Suprapubic skin (tissue), 4 donors: ENCODE data around the gene CDH13. TPM values are rescaled to one million over a fixed set of nuclear protein-coding genes. Genes with fewer than 3 reads are reported as not detected.

Experiments used
- DNase-seq, 2 donors: peaks; one replicate each; pipeline ENCODE4 v3.0.0-alpha.2; 2019; ENCODE audit warnings: low spot score in 2 of 2
- H3K27ac ChIP-seq: fragments of 200-600 bp; sonication (generic); one replicate; pipeline ENCODE4 v1.5.1; 2019
- H3K27me3 ChIP-seq: fragments of 200-600 bp; sonication (generic); one replicate; pipeline ENCODE4 v1.5.1; 2019
- H3K36me3 ChIP-seq: fragments of 200-600 bp; sonication (generic); one replicate; pipeline ENCODE4 v1.5.1; 2019
- H3K4me1 ChIP-seq: fragments of 200-600 bp; sonication (generic); one replicate; pipeline ENCODE4 v1.5.1; 2019
- H3K4me3 ChIP-seq: fragments of 200-600 bp; sonication (generic); one replicate; pipeline ENCODE4 v1.5.1; 2019; ENCODE audit warnings: mild to moderate bottlenecking
- H3K9me3 ChIP-seq: fragments of 200-600 bp; sonication (generic); one replicate; pipeline ENCODE4 v1.5.1; 2019
- CTCF ChIP-seq, 2 donors: fragments of 200-600 bp in 1 of 2; fragments of 450-650 bp in 1 of 2; sonication (generic) in 1 of 2; IDR thresholded peaks; one replicate each; pipeline ENCODE4 v1.5.1; 2016 to 2019; ENCODE audit warnings: antibody characterized with exemption in 2 of 2, mild to moderate bottlenecking in 1 of 2, moderate library complexity in 1 of 2
- EP300 ChIP-seq: sonication (generic); formaldehyde crosslinking; IDR thresholded peaks from one replicate; pipeline ENCODE4 v1.6.1; 2017; ENCODE audit warnings: antibody characterized with exemption
- POLR2A ChIP-seq, 2 donors: fragments of 450-650 bp; IDR thresholded peaks; one replicate each; pipeline ENCODE4 v1.6.1; 2017; ENCODE audit warnings: antibody characterized with exemption in 2 of 2, mild to moderate bottlenecking in 2 of 2, moderate library complexity in 2 of 2
- POLR2AphosphoS5 ChIP-seq, 3 donors: sonication (generic); formaldehyde crosslinking; IDR thresholded peaks; one replicate each; pipeline ENCODE4 v1.6.1; 2017; ENCODE audit warnings: antibody characterized with exemption in 3 of 3
- WGBS: methylation state at CpG from one replicate; pipeline ENCODE4 v1.1.5; 2018; 5-methylcytosine and 5-hydroxymethylcytosine counted together
- total RNA-seq, 4 donors: library from RNA; depleted of rRNA; stranded (reverse); fragments of >200 nt; gene quantifications; one replicate each; pipeline ENCODE4 v1.1.0, GENCODE V29; 2016

Gene CDH13
- total RNA-seq, 4 donors from 2014 or later, result 90.4 to 176 (median 139) TPM

DNA sequence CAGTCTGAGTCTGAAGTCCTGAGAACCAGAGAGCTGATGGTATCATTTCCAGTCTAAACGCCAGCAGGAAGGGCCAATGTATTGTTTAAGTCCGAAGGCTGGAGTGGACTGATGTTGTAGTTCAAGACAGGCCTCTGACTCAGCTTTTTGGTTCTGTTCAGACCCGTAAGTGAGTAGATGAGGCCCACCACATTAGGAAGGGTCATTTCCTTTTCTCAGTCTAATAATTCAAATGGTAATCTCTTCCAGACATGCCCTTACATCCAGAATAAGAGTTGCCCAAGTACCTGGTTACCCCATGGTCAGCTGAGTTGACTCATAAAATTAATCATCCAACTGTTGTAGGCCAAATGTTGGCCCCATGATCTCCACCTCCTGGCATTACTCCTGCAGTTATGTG is 738.4 kb downstream of the CDH13 start:
- DNase-seq, result no peak
- Histone ChIP-seq H3K36me3 (no peaks in the 10 kb centered on the region), H3K27me3 (no peaks in the 10 kb centered on the region), H3K4me3 (no peak overlapping the region), H3K4me1 (no peaks in the 10 kb centered on the region), H3K9me3 (no peaks in the 10 kb centered on the region), H3K27ac (no peak overlapping the region)
- TF ChIP-seq POLR2AphosphoS5 (IDR thresholded peaks at IDR 0.05) (no peak), POLR2A (IDR thresholded peaks at IDR 0.05) (no peak), CTCF (IDR thresholded peaks at IDR 0.05) (no peak), EP300 (no peak)
- 75% methylated on average over 3 of the region's 3 CpGs for WGBS

DNA sequence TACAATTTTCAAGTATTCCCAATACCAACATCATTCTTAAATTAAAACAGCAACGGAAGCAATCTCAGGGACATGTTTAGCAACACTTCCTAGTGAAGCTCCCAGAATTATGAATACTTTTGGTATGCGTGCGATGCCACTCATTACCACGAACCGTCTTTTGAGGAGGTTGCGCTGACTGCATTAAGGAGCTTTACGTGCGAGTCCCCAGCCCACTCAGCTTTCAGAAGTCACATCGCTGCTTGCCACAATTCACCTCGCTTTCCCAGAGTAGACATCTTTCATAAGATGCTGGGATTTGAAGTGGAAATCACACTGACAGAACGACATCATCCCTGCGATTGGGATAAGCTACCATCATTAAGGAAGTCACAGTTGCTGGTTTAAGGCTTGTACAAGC is 739.5 kb downstream of the CDH13 start:
- no peak overlapping the region for H3K27ac ChIP-seq
- no peaks in the 10 kb centered on the region for H3K9me3 ChIP-seq
- H3K4me3 ChIP-seq, result no peak overlapping the region
- no peaks in the 10 kb centered on the region for H3K36me3 ChIP-seq
- no peaks in the 10 kb centered on the region for H3K4me1 ChIP-seq
- 89% methylated on average over 12 of the region's 12 CpGs for WGBS
- H3K27me3 ChIP-seq, result no peaks in the 10 kb centered on the region
- DNase-seq, result no peak
- TF ChIP-seq POLR2AphosphoS5 (IDR thresholded peaks at IDR 0.05) (no peak), POLR2A (IDR thresholded peaks at IDR 0.05) (no peak), CTCF (IDR thresholded peaks at IDR 0.05) (no peak), EP300 (no peak)

DNA sequence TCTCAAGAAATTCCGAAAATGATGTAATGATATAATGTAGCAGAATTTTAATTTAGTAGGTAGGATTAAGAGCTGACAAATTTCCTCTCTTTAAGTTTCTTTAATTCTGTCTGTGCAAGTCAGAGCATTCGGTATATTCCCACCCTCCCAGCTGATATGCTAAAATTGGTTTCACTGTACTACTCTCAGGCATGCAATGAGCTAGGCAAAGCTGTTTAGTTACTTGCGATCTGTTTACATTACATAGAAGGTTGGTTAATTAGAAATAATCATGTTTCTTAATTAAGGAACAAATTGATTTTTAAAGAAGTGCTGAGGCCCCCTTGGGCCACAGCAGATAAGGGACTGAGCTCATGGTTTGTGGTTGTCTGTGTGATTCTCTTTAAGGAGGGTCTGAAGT is 748.2 kb downstream of the CDH13 start:
- no peaks in the 10 kb centered on the region for H3K27me3 ChIP-seq
- TF ChIP-seq POLR2AphosphoS5 (IDR thresholded peaks at IDR 0.05) (no peak), CTCF (IDR thresholded peaks at IDR 0.05) (no peak), POLR2A (IDR thresholded peaks at IDR 0.05) (no peak), EP300 (no peak)
- H3K9me3 ChIP-seq, result no peaks in the 10 kb centered on the region
- no peak for DNase-seq
- WGBS, result 77% methylated on average over 3 of the region's 3 CpGs
- H3K36me3 ChIP-seq, result no peaks in the 10 kb centered on the region
- H3K4me1 ChIP-seq, result no peaks in the 10 kb centered on the region
- no peak overlapping the region for H3K27ac ChIP-seq
- H3K4me3 ChIP-seq, result no peak overlapping the region

GRCh38 chr16:83389751-83390150 is 763.0 kb downstream of the CDH13 start:
- Histone ChIP-seq H3K4me1 (no peaks in the 10 kb centered on the region), H3K36me3 (no peaks in the 10 kb centered on the region), H3K27ac (no peak overlapping the region), H3K4me3 (no peak overlapping the region), H3K9me3 (no peaks in the 10 kb centered on the region), H3K27me3 (no peaks in the 10 kb centered on the region)
- TF ChIP-seq CTCF (IDR thresholded peaks at IDR 0.05), result no peak
- no peak for TF ChIP-seq POLR2AphosphoS5 (IDR thresholded peaks at IDR 0.05)
- no peak for DNase-seq
- WGBS, result 25% methylated on average over 3 of the region's 3 CpGs

DNA sequence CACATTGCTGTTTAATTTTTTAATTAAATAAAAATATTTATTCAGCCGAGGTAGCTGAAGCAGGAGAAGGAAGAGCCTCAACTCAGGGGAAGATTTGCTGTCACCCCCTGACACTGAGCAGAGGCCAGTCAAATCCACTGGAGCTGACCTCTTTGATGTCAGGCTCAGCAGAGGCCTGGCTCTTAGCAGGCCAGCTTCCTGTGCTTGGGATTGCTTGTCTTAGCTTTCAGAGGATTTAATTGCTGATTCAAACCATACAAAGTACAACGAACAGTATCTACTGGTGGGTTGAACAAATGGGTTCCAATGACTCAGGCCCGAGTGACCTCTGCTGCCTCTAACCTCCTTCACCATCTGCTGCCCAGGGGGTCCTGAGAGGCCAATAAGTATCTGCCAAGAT is 764.0 kb downstream of the CDH13 start:
- DNase-seq, result no peak
- 60% methylated on average over 3 of the region's 3 CpGs for WGBS
- no peak overlapping the region for H3K27ac ChIP-seq

More for the DNA sequence above, 764.0 kb downstream of the CDH13 start:
- TF ChIP-seq POLR2A (IDR thresholded peaks at IDR 0.05), result no peak
- no peak for TF ChIP-seq EP300
- TF ChIP-seq POLR2AphosphoS5 (IDR thresholded peaks at IDR 0.05), result no peak
- TF ChIP-seq CTCF (IDR thresholded peaks at IDR 0.05), result no peak
- no peaks in the 10 kb centered on the region for H3K9me3 ChIP-seq
- no peaks in the 10 kb centered on the region for H3K4me1 ChIP-seq
- H3K4me3 ChIP-seq, result no peak overlapping the region
- H3K27me3 ChIP-seq, result no peaks in the 10 kb centered on the region
- no peaks in the 10 kb centered on the region for H3K36me3 ChIP-seq
